Mucosa of stomach (tissue), 1 donor: Measurements from ENCODE around the gene SMIM7.

ENCODE experiments used
- H3K27me3 ChIP-seq: one replicate; pipeline ENCODE4 v1.7.0; 2013; ENCODE audit warnings: mild to moderate bottlenecking, low read length; ENCODE audit not compliant: control insufficient read depth, insufficient read depth
- H3K36me3 ChIP-seq: one replicate; pipeline ENCODE4 v1.7.0; 2013; ENCODE audit warnings: low read length; ENCODE audit not compliant: control insufficient read depth, insufficient read depth
- H3K4me1 ChIP-seq: one replicate; pipeline ENCODE4 v1.7.0; 2013; ENCODE audit warnings: mild to moderate bottlenecking, low read length; ENCODE audit not compliant: control insufficient read depth, insufficient read depth
- H3K4me3 ChIP-seq: one replicate; pipeline ENCODE4 v1.7.0; 2013; ENCODE audit warnings: low read length
- H3K9ac ChIP-seq: one replicate; pipeline ENCODE4 v1.7.0; 2013; ENCODE audit warnings: mild to moderate bottlenecking, low read length, moderate library complexity
- H3K9me3 ChIP-seq: one replicate; pipeline ENCODE4 v1.7.0; 2013; ENCODE audit warnings: mild to moderate bottlenecking, low read length, moderate library complexity; ENCODE audit not compliant: control insufficient read depth
- donor health status: Pancreatic carcinoma.

Gene SMIM7

GRCh38 chr19:16615808-16616207 is 44.1 kb downstream of the SMIM7 start:
- Histone ChIP-seq H3K36me3 (no peaks in the 10 kb centered on the region), H3K9me3 (no peaks in the 10 kb centered on the region), H3K4me3 (no peak overlapping the region), H3K4me1 (peaks cover 19% of the 10 kb centered on the region), H3K27me3 (no peaks in the 10 kb centered on the region), H3K9ac (no peak overlapping the region)

GRCh38 chr19:16614941-16615340 is 45.0 kb downstream of the SMIM7 start:
- Histone ChIP-seq H3K9me3 (no peaks in the 10 kb centered on the region), H3K36me3 (no peaks in the 10 kb centered on the region), H3K4me1 (peaks cover 11% of the 10 kb centered on the region), H3K27me3 (no peaks in the 10 kb centered on the region), H3K4me3 (no peak overlapping the region), H3K9ac (no peak overlapping the region)

GRCh38 chr19:16613841-16614240 is 46.1 kb downstream of the SMIM7 start:
- no peaks in the 10 kb centered on the region for H3K36me3 ChIP-seq

GRCh38 chr19:16612636-16613035 is 47.3 kb downstream of the SMIM7 start:
- Histone ChIP-seq H3K9me3 (no peaks in the 10 kb centered on the region), H3K4me3 (no peak overlapping the region), H3K27me3 (no peaks in the 10 kb centered on the region), H3K4me1 (peaks cover 12% of the 10 kb centered on the region), H3K9ac (no peak overlapping the region), H3K36me3 (no peaks in the 10 kb centered on the region)

More at GRCh38 chr19:16613841-16614240, 46.1 kb downstream of the SMIM7 start:
- H3K27me3 ChIP-seq: no peaks in the 10 kb centered on the region
- no peaks in the 10 kb centered on the region for H3K9me3 ChIP-seq
- no peak overlapping the region for H3K9ac ChIP-seq
- no peak overlapping the region for H3K4me3 ChIP-seq
- peaks cover under 1% of the 10 kb centered on the region for H3K4me1 ChIP-seq

GRCh38 chr19:16611121-16611520 is 48.8 kb downstream of the SMIM7 start:
- Histone ChIP-seq H3K36me3 (no peaks in the 10 kb centered on the region), H3K4me3 (no peak overlapping the region), H3K9me3 (no peaks in the 10 kb centered on the region), H3K4me1 (peaks cover 14% of the 10 kb centered on the region), H3K27me3 (no peaks in the 10 kb centered on the region), H3K9ac (no peak overlapping the region)

GRCh38 chr19:16609511-16610200 is 50.3 kb downstream of the SMIM7 start:
- H3K9ac ChIP-seq: no peak overlapping the region
- H3K27me3 ChIP-seq: no peaks in the 10 kb centered on the region
- H3K4me3 ChIP-seq: no peak overlapping the region
- peaks cover 24% of the 10 kb centered on the region for H3K4me1 ChIP-seq
- H3K9me3 ChIP-seq: no peaks in the 10 kb centered on the region
- no peaks in the 10 kb centered on the region for H3K36me3 ChIP-seq

- H3K36me3 ChIP-seq: no peaks in the 10 kb centered on the region
- no peaks in the 10 kb centered on the region for H3K27me3 ChIP-seq
- H3K4me1 ChIP-seq: peaks cover 24% of the 10 kb centered on the region
- no peaks in the 10 kb centered on the region for H3K9me3 ChIP-seq
- no peak overlapping the region for H3K9ac ChIP-seq
- no peak overlapping the region for H3K4me3 ChIP-seq
Measured at GRCh38 chr19:16608290-16608739, 51.6 kb downstream of the SMIM7 start.

GRCh38 chr19:16607819-16608218 is 52.1 kb downstream of the SMIM7 start:
- Histone ChIP-seq H3K4me1 (peaks cover 24% of the 10 kb centered on the region), H3K9me3 (no peaks in the 10 kb centered on the region), H3K36me3 (no peaks in the 10 kb centered on the region), H3K4me3 (no peak overlapping the region), H3K27me3 (no peaks in the 10 kb centered on the region), H3K9ac (no peak overlapping the region)

- Histone ChIP-seq H3K9me3 (no peaks in the 10 kb centered on the region), H3K4me3 (no peak overlapping the region), H3K9ac (no peak overlapping the region), H3K36me3 (no peaks in the 10 kb centered on the region), H3K4me1 (peaks cover 24% of the 10 kb centered on the region), H3K27me3 (no peaks in the 10 kb centered on the region)
Measured at GRCh38 chr19:16605553-16605994, 54.4 kb downstream of the SMIM7 start.

- H3K9me3 ChIP-seq: no peaks in the 10 kb centered on the region
- no peaks in the 10 kb centered on the region for H3K36me3 ChIP-seq
- no peak overlapping the region for H3K4me3 ChIP-seq
- H3K27me3 ChIP-seq: no peaks in the 10 kb centered on the region
- no peak overlapping the region for H3K9ac ChIP-seq
- H3K4me1 ChIP-seq: peaks cover 24% of the 10 kb centered on the region
Measured at GRCh38 chr19:16605115-16605514, 54.8 kb downstream of the SMIM7 start.

- Histone ChIP-seq H3K4me1 (peaks cover 25% of the 10 kb centered on the region), H3K36me3 (no peaks in the 10 kb centered on the region), H3K4me3 (no peak overlapping the region), H3K27me3 (no peaks in the 10 kb centered on the region), H3K9me3 (no peaks in the 10 kb centered on the region), H3K9ac (no peak overlapping the region)
Measured at GRCh38 chr19:16604615-16605014, 55.3 kb downstream of the SMIM7 start.

- H3K9me3 ChIP-seq: no peaks in the 10 kb centered on the region
- H3K36me3 ChIP-seq: no peaks in the 10 kb centered on the region
- H3K4me1 ChIP-seq: peaks cover 22% of the 10 kb centered on the region
- H3K27me3 ChIP-seq: no peaks in the 10 kb centered on the region
- H3K4me3 ChIP-seq: no peak overlapping the region
- H3K9ac ChIP-seq: no peak overlapping the region
Measured at GRCh38 chr19:16603090-16603489, 56.9 kb downstream of the SMIM7 start.
